GM21447 (cell line): ENCODE results near the gene SH3BGR.

Experiments
- ATAC-seq: cut with Tn5 transposase; IDR thresholded peaks from one replicate; pipeline ENCODE4 v1.9.1; 2021; ENCODE audit not compliant: unreplicated experiment

The SH3BGR gene

GRCh38 chr21:39511102-39511501 lies 59.3 kb downstream of the SH3BGR start:
- ATAC-seq, result no peak

DNA sequence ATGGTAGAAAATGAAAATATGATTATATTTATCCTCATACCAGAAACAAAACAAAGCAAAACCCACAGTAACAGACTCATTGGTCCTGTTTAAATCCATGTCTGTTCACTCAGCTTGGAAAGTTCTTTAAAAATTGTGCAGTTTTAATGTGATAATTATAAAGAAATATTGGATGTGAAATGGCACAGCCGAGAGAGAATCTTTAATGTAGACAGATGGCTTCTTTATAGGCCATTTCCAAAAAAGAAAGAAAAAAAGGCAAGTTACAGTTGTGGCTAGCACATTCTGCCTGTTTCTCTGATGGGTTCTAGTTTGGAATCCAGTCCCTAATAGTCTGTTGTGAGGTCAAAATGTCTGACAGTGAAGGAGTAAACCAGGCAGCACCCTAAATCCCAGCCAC lies 62.0 kb downstream of the SH3BGR start:
- ATAC-seq, result no peak

- no peak for ATAC-seq
Measured at GRCh38 chr21:39515684-39516472, 64.1 kb downstream of the SH3BGR start.

DNA sequence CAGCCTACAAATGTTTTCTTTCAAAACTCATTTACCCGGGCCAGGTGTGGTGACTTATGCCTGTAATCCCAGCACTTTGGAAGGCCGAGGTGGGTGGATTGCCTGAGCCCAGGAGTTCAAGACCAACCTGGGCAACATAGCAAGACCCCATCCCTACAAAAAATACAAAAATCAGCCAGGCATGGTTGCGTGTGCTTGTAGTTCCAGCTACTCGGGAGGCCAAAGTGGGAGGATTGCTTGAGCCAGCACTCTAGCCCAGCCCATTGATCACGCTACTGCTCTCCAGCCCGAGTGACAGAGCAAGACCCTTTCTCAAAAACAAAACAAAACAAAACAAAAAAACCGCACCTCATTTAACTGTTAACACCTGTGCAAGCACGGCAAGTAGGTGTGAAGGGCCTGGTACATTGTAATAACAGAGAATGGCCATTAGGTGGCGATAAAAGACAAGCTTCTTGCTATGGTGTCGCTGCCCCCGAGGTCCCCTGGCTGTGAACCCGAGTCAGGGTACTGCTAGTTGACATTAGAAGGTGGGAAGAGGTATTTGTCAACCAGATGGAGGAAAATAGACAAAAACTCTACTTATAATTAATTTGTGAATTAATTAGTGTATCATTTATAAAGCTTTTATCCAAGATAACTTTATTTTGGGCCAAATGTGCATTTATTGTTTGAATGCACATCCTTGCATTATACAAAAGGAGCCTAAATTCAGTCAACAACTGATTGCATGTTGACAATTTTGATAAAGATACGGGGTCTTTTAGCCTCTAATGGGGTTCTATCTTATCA lies 66.5 kb downstream of the SH3BGR start:
- ATAC-seq, result no peak

DNA sequence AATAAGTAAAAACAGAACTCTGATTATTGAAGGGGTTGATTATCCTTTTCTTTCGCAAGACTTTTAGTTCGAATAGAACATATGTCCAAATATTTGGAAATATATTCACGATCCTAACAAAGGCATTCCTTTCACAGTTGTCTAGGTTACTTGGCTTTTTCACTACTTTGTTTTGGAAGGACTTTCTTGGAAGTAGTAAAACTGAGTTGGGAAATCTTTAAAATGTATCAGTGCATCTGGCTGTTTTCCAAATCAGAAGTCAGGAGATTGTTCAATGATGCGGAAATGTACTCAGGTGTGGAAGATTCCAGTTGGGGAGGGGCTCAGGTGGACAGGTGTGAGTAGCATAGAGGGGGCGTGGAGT lies 67.1 kb downstream of the SH3BGR start:
- no peak for ATAC-seq

- no peak for ATAC-seq
Measured at GRCh38 chr21:39519835-39520234, 68.1 kb downstream of the SH3BGR start.

DNA sequence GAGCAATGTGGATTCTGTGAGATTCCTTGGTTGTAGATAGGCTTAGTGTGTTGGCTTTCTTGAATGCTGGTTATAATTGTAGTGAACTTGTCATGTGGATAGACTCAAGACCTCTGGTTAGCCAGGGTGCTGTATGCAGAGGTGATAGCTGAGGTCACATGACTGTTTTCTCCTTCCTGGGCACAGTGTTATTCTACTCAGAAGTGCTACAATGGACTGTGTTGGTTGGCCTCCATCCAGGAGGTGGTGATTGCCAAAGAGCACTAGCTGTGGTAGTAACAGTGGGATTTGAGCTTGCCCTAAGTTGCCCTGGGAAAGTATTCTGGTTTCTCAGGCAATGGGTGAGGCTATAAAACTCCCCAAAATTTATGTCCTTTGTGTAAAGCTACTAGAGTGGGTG lies 71.6 kb downstream of the SH3BGR start:
- no peak for ATAC-seq

DNA sequence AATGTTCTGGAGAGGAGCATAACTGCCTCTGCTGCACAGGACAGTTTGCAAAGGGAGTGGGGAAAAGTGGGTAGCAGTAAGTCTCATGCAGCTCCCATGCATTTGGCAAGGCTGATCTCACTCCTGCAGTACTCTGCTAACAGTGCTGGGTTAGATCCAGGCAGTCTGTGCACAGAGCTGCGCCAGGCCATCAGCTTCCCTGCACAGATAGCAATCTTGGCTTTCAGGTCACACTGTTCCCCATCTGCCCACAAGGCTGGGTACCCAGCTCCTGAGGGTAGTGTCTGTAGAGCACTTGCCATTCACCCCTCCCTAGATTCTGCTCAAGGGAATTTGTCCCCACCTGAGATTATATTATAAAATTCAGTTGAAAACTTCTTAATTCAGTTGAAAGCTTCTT lies 72.1 kb downstream of the SH3BGR start:
- ATAC-seq, result no peak

- no peak for ATAC-seq
Measured at GRCh38 chr21:39525129-39525528, 73.4 kb downstream of the SH3BGR start.

DNA sequence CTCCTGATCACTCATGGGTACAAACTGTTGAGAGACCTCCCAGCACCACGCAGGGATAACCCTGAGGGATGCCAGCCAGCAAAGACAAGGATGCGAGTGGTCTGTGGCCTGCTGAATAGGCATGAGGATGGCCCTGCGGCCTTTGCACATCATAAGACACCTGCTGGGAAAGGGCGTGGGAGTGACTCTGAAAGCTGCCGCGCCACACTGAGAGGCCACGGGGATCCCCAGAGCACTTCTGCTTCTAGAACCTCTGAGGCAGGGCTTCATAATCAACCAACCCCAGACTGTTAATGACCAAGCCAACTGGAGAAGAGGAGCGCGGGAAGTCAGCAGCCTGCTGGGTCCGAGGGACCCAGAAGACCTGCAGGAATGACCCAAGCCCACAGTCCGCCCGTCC lies 73.8 kb downstream of the SH3BGR start:
- ATAC-seq, result no peak

- ATAC-seq, result no peak
Measured at GRCh38 chr21:39527067-39527595, 75.4 kb downstream of the SH3BGR start.

GRCh38 chr21:39527664-39528381 lies 76.1 kb downstream of the SH3BGR start:
- ATAC-seq, result no peak

- ATAC-seq, result no peak
Measured at GRCh38 chr21:39529026-39529425, 77.3 kb downstream of the SH3BGR start.

- no peak for ATAC-seq
Measured at GRCh38 chr21:39531064-39531463, 79.3 kb downstream of the SH3BGR start.

GRCh38 chr21:39531840-39532239 lies 80.1 kb downstream of the SH3BGR start:
- ATAC-seq, result no peak

DNA sequence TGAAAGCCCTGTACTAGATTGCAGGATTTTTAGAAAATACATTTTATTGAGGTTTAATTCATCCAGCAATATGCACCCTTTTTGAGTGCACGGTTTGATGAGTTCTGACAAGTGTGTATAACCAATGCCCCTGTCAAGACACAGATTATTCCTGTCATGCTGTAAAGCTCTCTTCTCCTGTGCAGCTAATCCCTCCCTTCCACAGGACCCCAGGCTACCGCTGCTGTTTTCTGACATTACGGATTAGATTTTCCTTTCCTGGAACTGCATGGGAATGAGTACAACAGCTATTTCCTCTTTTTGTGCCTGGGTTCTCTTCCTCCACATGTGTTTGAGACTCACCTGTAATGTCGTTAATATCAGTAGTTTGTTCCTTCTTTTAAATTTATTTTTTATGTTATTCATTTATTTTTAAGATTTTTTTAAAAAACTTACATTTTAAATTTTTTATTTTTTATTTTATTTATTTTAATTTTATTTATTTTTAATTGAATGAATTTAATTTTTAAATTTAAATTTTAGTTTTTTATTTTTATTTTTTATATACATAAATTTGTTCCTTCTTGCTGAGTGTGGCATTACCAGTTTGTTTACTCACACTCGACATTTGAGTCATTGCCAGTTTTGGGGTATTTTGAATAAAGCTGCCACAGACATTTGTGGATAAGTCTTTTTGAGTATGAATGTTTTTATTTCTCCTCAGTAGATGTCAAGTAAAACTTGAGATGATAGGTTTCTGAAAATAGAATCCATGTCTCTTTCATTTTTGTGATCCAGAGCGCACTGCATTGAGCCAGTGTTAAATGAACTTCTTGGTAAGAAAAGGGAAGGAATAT lies 82.0 kb downstream of the SH3BGR start:
- no peak for ATAC-seq

GRCh38 chr21:39535646-39536437 lies 84.1 kb downstream of the SH3BGR start:
- no peak for ATAC-seq

DNA sequence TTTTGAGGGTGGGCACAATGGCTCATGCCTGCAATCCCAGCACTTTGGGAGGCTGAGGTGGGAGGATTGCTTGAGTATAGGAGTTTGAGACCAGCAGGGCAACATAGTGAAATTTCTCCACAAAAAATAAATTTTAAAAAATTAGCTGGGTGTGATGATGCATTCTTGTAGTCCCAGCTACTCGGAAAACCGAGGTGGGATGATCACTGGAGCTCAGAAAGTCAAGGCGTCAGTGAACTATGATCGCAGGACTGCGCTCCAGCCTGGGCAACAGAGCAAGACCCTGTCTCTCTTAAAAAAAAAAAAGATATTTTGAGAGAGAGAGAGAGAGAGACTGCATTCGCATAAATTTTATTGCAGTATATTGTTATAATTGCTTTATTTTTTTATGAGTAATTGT lies 85.1 kb downstream of the SH3BGR start:
- no peak for ATAC-seq

DNA sequence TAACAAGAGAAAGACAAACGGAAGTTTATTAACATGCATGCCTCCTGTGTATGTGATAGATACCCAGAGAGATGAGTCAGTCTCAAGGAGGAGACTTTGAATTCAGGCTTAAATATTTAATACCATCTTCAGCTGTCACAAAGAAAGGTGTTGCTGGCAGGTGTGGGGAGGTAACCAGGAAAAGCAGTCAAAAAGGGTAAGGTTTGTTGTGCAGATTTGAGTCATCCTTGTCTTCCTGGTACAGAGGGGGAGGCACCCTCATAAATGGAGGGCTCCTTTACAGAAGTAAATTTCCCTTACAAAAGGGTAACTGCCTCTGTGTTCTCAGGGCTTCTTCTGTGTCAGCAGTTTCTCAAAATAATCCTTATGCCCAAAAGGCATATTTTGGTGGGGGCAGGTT lies 85.8 kb downstream of the SH3BGR start:
- ATAC-seq, result no peak
